GM04503 (cell line): ENCODE measurements around the gene KL.

Experiments used
- DNase-seq: peaks from one replicate; pipeline ENCODE4 v3.0.0-alpha.2; 2012; ENCODE audit warnings: low read depth

The KL gene

DNA sequence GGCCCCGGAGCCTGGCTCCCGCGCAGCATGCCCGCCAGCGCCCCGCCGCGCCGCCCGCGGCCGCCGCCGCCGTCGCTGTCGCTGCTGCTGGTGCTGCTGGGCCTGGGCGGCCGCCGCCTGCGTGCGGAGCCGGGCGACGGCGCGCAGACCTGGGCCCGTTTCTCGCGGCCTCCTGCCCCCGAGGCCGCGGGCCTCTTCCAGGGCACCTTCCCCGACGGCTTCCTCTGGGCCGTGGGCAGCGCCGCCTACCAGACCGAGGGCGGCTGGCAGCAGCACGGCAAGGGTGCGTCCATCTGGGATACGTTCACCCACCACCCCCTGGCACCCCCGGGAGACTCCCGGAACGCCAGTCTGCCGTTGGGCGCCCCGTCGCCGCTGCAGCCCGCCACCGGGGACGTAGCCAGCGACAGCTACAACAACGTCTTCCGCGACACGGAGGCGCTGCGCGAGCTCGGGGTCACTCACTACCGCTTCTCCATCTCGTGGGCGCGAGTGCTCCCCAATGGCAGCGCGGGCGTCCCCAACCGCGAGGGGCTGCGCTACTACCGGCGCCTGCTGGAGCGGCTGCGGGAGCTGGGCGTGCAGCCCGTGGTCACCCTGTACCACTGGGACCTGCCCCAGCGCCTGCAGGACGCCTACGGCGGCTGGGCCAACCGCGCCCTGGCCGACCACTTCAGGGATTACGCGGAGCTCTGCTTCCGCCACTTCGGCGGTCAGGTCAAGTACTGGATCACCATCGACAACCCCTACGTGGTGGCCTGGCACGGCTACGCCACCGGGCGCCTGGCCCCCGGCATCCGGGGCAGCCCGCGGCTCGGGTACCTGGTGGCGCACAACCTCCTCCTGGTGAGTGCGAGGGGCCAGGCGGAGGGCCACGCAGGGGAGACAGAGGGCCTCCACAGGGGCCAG, at the start of gene KL:
KL (plus strand) TSS at position 10 of the 909 bp plus-strand sequence; CDS start at position 28, 18 bp downstream.
- DNase-seq: no peak

GRCh38 chr13:32967584-32968182, 48.5 kb upstream of the KL start:
- no peak for DNase-seq

GRCh38 chr13:32968316-32968715, 47.9 kb upstream of the KL start:
- no peak for DNase-seq

DNA sequence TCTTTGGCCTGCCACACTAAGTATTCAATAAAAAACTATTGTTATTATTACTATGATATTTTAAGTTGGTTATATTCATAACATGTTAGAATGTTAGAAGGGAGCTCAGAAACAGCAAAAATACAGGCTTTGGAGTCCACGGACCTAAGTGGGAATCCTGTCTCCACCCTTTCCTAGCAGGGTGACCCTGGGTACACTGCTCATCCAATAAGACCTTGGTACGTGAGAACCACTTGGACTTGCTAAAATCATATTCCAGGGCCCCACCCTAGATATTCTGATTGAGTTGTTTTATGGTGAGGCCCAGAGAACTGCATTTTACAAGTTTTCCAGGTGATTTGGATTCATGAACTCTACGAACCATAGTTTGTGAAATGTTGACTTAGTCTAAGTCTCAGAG, 47.4 kb upstream of the KL start:
- no peak for DNase-seq

- DNase-seq: peak; percentile 19
Measured at GRCh38 chr13:32969516-32969941, 46.7 kb upstream of the KL start.

GRCh38 chr13:32976056-32976805, 40.0 kb upstream of the KL start:
- DNase-seq: no peak

GRCh38 chr13:32976912-32977311, 39.3 kb upstream of the KL start:
- DNase-seq: no peak

- no peak for DNase-seq
Measured at GRCh38 chr13:32977321-32977720, 38.9 kb upstream of the KL start.

DNA sequence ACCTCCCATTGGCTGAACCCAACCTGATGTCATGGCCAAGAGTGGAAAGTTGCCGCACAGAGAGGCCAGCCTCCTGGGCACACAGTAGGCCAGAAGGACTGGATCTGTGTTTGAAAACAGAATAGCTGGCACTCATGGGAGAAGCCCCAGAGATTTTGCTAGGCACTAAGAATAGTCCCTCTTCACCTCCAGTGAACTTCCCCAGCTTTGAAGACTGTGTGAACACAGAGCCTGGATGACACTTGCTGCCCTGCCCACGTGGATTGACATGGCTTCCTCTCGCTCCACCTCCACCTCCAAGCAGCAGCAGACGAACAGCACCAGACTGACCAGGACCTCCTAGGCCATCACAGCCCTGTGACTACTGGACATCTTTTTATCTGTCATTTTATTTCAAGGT, 37.9 kb upstream of the KL start:
- DNase-seq: no peak

DNA sequence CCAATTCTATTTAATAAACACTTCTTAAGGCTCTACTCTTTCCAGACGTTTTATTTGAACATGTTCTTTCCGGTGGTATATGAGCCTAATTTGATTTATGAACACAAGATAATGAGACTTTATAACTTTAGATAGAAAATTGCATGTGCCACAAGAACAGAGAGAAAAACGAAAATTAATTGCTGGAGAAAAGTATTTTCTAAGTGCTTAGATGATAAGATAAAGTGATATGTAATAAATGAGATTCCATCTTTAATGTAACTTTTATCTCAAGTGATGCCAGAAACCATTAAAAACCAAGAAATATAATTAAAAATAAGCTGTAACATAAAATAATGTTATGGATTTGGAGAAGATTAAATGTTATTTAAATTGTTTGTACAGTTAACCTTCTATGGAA, 33.2 kb upstream of the KL start:
- no peak for DNase-seq

GRCh38 chr13:32984857-32985626, 31.2 kb upstream of the KL start:
- DNase-seq: no peak

DNA sequence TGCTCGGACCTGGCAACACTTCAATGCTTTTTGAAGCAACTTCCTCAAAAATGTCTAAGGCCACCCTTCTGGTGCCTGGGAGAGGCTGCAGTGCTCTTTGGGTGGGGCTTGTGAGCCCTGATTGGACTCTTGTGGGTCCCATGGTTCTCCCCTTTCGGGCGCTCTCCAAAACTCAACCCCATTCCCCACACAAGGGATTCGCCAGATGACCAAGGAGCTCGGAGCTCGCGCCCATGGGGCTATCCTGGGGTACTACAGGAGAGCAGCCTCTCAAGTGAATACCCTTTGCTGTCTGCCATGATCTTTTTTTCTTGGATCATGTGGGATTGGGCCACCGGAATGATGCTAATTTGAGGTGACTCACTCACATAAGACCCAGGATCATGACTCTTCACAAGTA, 29.7 kb upstream of the KL start:
- DNase-seq: no peak

GRCh38 chr13:32987462-32987861, 28.8 kb upstream of the KL start:
- no peak for DNase-seq

- DNase-seq: no peak
Measured at GRCh38 chr13:32988608-32989289, 27.5 kb upstream of the KL start.

DNA sequence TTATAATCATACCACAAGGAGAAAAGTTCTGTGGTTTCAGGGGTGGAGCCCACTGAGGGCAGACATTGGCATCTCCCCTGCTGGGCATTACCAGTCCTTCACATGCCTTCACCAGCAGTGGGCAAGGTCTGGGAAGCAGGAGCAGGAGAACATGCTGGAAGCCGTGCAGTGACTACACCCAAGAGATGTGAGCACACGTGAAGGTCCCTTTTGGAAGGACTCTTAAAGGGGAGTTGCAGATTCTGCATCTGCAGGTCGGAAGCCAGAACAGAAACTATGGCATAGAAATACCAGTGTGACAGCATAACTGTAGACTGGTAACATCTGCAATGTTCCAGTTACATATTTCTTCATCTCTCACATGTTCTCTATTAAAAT, 26.9 kb upstream of the KL start:
- DNase-seq: no peak

DNA sequence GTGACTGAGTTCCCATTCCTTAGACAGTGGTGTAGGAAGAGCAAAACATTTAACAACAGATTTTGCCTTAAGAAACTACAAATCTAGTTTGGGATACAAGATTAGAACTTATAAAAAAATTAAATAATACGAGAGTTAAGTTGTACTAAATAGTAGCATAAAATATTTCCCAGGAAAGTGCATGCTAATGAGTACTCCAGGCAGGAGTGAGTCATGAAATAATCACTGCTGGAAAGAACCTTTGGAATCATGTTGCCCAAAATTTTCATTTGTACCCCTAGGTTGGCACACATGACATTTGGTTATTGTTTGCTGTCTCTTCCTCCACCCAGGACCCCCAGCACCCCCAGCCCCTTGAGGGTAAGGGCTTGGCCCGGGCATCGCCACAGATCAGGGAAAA, 26.3 kb upstream of the KL start:
- DNase-seq: no peak

- DNase-seq: no peak
Measured at GRCh38 chr13:32993145-32993544, 23.1 kb upstream of the KL start.

DNA sequence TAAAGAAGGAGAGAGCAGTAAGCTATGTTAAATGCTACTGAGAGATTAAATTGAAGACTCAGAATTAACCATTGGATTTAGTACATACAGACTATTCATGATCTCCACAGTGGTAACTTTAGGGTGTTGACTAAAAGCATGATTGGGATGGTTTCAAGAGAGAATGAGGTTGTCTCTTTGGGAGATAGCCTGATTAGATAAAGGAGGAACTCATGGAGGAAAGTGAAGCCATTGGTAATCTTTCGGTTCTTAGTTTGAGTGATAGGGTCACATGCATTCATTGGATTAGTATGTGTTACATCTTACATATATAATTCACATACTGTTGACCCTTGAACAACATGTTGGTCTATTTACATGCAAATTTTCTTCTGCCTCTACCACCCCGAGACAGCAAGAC, 18.8 kb upstream of the KL start:
- no peak for DNase-seq

GRCh38 chr13:32998966-32999365, 17.3 kb upstream of the KL start:
- no peak for DNase-seq

GRCh38 chr13:33000365-33000764, 15.9 kb upstream of the KL start:
- DNase-seq: no peak

- no peak for DNase-seq
Measured at GRCh38 chr13:33003458-33004019, 12.7 kb upstream of the KL start.
